Thyroid gland (tissue), 4 donors: Measurements from ENCODE around the gene CRYGC.

Experiments
- POLR2A ChIP-seq, 2 donors: fragments of 450-650 bp; IDR thresholded peaks; one replicate each; pipeline ENCODE4 v1.6.1; 2017; ENCODE audit warnings: antibody characterized with exemption in 2 of 2, mild to moderate bottlenecking in 2 of 2, moderate library complexity in 1 of 2
- TF ChIP-seq, protein P1 (sequence below), 6 experiments: fragments of 200-600 bp in 3 of 6; fragments of 450-650 bp in 3 of 6; sonication (generic) in 3 of 6; IDR thresholded peaks; one replicate each; pipeline ENCODE4 v1.5.1; 2016 to 2019; ENCODE audit warnings: antibody characterized with exemption in 6 of 6, mild to moderate bottlenecking in 2 of 6, inconsistent platforms in 1 of 6, moderate library complexity in 1 of 6

DNA sequence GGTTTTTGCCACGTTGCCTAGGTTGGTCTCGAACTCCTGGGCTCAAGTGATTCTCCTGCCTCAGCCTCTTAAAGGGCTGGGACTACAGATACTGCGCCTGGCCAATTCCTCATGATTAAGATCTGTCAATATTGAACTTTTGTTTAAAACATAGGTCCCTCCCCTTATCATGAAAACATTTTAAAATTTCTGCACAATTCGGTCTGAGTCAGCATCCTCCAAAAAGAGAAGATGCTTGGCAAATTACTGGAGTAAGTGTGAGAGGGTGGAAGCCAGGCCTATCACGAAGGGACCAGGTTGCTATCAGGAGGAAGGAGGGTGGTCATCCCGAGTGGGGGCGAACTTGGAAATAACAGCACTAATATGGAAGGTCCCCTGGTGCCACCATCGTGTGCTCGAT, 44.5 kb upstream of the CRYGC start:
- TF ChIP-seq, protein P1, sequence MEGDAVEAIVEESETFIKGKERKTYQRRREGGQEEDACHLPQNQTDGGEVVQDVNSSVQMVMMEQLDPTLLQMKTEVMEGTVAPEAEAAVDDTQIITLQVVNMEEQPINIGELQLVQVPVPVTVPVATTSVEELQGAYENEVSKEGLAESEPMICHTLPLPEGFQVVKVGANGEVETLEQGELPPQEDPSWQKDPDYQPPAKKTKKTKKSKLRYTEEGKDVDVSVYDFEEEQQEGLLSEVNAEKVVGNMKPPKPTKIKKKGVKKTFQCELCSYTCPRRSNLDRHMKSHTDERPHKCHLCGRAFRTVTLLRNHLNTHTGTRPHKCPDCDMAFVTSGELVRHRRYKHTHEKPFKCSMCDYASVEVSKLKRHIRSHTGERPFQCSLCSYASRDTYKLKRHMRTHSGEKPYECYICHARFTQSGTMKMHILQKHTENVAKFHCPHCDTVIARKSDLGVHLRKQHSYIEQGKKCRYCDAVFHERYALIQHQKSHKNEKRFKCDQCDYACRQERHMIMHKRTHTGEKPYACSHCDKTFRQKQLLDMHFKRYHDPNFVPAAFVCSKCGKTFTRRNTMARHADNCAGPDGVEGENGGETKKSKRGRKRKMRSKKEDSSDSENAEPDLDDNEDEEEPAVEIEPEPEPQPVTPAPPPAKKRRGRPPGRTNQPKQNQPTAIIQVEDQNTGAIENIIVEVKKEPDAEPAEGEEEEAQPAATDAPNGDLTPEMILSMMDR (IDR thresholded peaks at IDR 0.05) = no peak
- no peak for TF ChIP-seq POLR2A (IDR thresholded peaks at IDR 0.05)
